Right forelimb (tissue), 1 donor: ENCODE data around the gene HINT2.

ENCODE experiments used
- DNase-seq: peaks from one replicate; pipeline ENCODE4 v3.0.0-alpha.2; 2018

Gene HINT2

DNA sequence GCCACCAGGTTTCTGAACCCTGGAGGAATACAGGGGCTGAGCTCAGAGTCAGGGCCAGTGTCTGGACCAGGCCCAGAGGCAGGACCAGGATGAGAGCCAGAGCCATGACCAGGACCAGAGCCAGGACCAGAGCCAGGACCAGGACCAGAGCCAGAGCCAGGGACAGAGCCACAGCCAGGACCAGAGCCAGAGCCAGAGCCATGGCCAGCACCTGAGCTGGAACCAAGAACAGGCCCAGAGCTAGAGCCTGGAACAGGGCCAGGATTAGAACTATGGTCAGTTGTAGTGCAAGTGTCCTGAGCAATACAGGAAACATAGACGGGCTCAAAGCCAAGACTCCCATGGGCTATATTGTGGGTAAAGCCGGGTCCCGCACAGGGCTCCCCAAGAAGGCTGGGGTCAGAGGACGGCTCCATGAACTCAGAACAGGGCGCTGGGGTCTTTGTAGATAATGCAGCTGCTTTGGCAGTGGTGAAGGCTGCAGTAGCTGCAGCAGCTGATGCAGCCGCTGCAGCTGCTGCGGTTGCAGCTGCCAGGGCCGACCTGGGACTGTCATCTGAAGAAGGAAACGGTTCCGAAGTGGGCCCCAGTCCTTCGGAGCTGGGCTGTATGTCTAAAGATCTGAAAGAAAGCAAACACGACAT is 3.3 kb downstream of the HINT2 start:
- DNase-seq, result no peak

- DNase-seq, result no peak
Observed at GRCh38 chr9:35810122-35810521, 4.7 kb downstream of the HINT2 start.

GRCh38 chr9:35808433-35808832 is 6.4 kb downstream of the HINT2 start:
- no peak for DNase-seq

DNA sequence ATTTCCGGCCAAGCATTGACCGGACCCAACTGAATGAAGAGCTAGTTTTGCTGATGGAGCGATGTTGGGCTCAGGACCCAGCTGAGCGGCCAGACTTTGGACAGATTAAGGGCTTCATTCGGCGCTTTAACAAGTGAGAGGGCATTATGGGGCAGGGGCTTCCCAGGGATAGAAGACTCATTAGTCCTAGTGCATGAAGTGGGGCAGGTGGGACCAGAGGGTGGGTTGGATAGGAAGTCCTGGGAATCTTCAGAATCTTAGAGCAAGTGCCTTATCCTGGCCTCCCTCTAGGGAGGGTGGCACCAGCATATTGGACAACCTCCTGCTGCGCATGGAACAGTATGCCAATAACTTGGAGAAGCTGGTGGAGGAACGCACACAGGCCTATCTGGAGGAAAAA is 8.7 kb downstream of the HINT2 start:
- no peak for DNase-seq

DNA sequence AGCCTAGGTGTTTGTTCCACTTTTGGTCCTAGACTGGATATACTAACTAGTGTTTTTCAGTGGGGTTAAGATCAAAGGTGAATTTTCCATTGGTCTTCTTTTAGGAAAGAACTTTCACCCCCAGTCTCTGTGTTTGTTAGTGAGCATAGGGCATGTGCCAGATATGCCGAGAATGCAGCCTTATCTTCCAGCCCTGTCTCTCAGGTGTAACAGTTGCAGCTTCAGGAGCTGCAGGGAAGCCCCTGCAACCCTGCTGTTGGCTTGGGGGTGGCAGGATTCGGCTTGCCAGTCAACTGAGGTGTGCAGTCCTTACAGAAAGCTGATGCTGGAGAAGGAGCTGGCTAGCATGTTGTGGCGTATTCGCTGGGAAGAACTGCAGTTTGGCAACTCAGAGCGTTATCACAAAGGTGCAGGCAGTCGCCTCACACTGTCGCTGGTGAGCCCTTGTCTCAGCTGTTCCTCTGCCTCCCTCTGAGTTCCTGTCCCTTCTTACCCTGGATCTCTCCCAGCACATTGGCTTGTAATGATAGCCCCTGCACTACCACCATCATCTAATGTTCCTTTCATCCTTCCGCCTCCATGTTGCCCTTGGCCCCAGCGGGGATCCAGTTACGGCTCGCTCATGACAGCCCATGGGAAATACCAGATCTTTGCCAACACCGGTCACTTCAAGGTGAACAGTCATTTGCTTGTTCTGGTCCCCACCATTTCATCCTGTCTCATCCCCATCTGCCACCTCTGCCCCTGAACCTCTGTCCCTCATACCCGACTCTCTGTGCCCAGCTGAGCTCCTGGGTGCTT is 13.3 kb downstream of the HINT2 start:
- DNase-seq, result no peak

DNA sequence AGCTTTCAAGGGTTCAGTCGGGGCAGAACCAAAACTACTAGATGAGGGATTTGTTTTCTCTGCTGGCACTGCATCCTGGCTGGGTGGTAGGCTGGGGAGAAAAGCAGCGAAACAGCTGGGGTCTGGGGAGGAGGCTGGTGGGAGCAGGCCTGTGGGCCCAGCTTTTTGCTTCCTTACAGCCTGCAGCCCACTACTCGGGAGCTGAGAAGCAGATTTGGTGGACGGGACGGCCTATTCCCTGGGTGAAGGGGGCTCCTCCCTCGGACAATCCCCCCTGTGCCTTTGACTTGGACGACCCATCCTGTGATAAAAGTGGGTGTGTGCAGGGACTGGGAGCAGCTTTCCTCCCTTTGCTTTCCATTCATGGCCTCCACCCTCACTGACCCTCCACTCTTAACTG is 14.3 kb downstream of the HINT2 start:
- DNase-seq, result no peak

DNA sequence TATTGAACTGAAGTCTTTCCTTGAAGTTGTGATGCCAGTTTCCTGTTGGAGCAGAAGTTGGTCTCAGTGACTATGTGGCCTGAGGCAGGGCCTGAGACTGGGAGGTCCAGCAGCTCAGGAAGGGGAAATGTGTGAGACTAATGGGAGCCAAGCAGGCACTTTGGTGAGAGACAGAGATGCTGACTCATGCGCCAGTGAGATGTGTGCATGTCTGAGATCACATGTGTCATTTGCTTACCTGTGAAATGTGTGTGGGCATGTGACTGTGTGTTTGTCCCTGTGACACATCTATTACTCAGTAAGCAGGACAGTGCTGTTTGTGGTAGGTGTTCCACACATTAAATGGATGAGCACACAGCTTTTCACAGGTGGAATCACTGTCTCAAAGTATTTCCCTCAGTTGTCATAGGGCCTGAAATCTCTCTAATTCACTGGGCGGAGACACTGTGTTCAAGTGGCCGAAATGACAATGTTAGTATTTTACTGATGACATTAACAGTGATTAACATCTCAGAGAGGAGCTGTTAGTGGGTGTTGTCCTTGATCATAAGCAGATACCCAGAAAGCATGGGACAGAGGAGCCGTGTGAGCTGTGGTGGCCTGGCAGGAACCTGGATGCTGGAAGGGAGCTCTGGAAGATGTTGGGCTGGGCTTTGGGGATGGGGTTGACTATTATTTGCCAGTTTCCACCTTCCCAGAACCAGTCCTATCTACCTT is 16.0 kb downstream of the HINT2 start:
- no peak for DNase-seq

DNA sequence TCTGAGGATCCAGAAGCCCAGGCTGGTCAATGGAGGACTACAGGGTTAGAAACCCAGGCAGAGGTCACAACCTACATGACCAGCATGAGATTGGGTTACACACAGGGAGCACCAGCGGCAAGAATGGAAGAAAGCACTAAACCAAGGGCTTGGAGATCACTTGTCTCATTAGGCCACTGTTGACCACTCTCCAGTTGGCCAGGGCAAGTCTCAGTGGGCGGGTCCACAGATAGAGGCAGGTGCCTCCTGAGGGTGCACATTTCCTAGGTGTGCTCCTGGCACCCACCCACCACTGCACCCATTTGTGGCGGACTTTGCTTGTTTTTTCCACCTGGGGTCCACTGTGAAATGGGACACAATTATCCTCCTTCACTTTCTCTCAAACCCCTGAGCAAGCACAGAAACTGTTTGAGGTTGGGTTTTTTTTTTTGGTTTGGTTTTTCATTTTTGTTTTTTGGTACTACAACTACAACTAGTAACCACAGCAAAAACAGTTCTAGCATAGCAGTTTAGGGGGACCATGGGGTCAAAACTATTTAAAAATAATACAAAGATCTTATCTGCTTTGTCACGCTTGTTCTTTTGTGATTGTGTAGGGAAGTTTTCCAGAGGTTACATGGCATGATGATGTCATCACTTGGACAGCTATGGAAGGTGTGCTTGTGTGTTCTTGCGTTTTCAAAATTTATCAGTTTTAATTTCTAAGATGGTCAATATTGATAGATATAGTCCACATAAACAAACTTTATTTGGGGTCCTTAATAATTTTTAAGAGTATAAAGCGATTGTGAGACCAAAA is 17.3 kb downstream of the HINT2 start:
- no peak for DNase-seq

GRCh38 chr9:35795695-35796094 is 19.1 kb downstream of the HINT2 start:
- no peak for DNase-seq

DNA sequence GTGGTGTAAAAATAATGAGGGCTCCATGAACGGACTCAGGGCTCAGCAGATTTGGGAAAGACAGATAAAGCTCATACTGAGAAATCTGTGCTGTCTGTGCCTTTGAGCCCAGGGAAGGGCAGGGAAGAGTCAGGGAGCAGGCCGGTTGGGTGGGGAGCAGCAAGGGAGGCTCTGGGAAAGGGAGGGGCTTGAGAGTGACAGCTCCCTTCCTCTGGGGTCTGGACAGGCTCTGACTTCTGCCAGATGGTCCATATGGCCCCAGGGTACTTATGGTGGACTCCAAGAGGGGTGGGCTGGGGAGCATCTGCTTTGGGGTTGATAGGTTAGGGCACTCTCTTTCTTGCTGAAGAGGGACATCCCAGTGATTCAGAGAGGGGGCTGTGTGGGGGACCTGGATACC is 21.4 kb downstream of the HINT2 start:
- no peak for DNase-seq

DNA sequence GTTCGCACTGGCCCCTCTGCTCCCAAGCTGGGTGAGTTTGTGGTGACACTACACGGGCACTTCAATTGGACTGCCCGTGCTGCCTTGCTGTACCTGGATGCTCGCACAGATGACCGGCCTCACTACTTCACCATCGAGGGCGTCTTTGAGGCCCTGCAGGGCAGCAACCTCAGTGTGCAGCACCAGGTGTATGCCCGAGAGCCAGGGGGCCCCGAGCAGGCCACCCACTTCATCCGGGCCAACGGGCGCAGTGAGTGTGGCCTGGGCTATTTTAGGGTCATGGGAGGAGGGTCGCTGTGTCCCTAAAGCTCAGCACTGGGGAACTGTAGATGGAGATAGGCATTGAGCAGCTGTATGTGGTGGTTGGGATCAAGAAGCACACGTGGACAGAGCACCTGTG is 22.0 kb downstream of the HINT2 start:
- no peak for DNase-seq

- DNase-seq, result no peak
Observed at GRCh38 chr9:35792024-35792813, 22.6 kb downstream of the HINT2 start.

DNA sequence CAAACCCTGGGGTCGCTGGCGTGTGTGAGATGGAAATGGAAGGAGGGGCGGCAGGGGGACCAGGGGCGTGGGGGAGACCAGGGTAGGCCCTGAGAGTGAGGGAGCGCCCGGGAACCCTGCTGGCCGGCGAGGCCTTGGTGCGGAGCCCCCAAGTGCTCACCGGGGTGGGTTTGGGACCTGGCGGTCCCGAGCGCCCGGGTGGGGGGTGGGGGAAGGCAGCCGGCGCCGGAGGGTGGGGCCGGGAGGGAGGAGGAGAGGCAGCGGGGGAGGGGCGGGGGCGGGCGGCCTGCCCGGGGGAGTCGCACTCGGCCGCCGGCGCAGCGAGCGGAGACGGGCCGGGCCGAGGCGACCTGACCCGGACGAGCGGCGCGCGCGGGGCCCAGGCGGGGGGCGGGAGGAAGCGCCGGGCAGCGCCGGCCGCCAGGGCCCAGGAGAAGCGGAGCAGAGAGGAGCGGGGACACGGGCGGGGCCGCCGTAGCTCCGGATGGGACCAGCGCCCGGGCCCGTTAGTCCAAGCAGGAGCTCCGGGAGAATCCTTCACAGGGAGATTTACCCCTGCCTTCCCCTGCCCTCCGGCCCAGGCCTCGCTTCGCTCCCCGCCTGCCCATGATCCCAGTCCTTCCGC is 23.4 kb downstream of the HINT2 start, which contains the start of gene NPR2:
Gene NPR2 (plus strand): TSS at position 295 of the 625 bp plus-strand sequence. CDS start 818 bp downstream, outside the sequence.
- DNase-seq, result peak; percentile 75

GRCh38 chr9:35790385-35791296 is 24.2 kb downstream of the HINT2 start:
- peak; percentile 83 for DNase-seq

- no peak for DNase-seq
Observed at GRCh38 chr9:35790025-35790384, 24.8 kb downstream of the HINT2 start.

- no peak for DNase-seq
Observed at GRCh38 chr9:35789541-35789940, 25.3 kb downstream of the HINT2 start.

DNA sequence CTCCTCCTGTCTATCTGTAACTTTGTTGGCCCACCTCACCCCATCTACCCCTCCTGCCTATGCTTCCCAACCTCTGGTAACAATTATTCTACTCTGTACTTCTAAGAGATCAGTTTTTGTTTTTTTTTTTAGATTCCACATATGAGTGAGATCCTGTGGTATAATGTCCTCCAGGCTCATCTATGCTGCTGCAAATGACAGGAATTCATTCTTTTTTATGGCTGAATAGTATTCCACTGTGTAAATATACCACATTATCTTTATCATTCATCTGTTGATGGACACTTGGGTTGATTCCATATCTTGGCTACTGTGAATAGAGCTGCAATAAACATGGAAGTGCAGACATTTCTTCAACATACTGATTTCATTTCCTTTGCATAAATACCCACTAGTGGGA is 31.4 kb downstream of the HINT2 start:
- DNase-seq, result no peak

DNA sequence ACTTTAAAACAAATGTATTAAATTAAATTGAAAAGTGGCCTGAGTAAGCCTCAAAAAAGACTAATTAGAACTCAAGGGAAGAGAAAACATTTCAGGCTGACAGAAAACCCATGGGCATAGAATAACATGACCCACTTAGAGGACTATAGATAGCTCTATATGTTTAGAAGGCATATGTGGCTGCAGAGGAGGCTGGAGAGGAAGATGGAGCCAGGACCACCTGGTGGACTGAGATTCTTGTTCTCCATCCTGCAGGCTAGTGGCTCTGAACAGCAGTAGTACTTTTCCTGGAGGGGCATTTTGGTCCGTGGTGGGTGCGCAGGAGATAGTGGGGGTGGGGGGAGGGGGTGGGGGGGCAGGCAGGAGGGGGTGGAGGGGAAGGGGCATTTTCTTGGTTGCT is 33.8 kb downstream of the HINT2 start:
- DNase-seq, result no peak

DNA sequence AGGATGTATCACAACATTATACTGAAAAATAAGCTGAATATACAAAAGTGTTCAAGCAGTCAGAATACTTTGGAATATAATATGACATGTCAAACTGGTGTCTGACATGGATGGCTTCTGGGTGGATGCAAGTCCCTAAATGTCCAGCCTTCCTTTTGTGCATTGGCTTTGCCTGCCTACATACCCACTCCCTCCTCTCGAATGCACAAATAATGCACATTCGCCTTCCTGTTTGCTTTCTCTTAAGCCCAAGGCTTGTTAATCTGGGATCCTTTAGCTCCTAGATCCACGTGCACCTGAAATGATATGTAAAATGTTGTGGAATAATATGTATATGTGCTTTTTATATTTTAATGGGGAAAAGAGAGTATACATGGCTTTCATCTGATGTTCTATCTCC is 36.3 kb downstream of the HINT2 start:
- DNase-seq, result no peak

- no peak for DNase-seq
Observed at GRCh38 chr9:35776018-35776417, 38.8 kb downstream of the HINT2 start.
